ENCODE data around the gene HS3ST4. TPM values are rescaled to one million over a fixed set of nuclear protein-coding genes. Genes with fewer than 3 reads are reported as not detected.

Gene HS3ST4
- total RNA-seq, 1 donor from 2014 or later = not detected

GRCh38 chr16:26139884-26140283, 448.1 kb downstream of the HS3ST4 start:
- no peaks in the 10 kb centered on the region for H3K36me3 ChIP-seq (ENCODE audit: control insufficient read depth in 3 of 3, insufficient read depth in 3 of 3, low read length in 3 of 3)
- no peaks in the 10 kb centered on the region for H3K27me3 ChIP-seq (ENCODE audit: control insufficient read depth in 3 of 3, insufficient read depth in 3 of 3, low read length in 3 of 3)
- peaks cover 0 to 2% (median 0%) of the 10 kb centered on the region in 3 donors for H3K9me3 ChIP-seq (ENCODE audit: control insufficient read depth in 3 of 3, low read length in 3 of 3)
- no peak overlapping the region for H3K4me3 ChIP-seq (ENCODE audit: low read length in 3 of 3)
- no peak overlapping the region for H3K9ac ChIP-seq (ENCODE audit: low read depth in 1 of 3, low read length in 3 of 3)
- no peak overlapping the region for H3K27ac ChIP-seq (ENCODE audit: low read depth, low read length)
- no peaks in the 10 kb centered on the region for H3K4me1 ChIP-seq (ENCODE audit: control insufficient read depth in 3 of 3, insufficient read depth in 3 of 3, low read length in 3 of 3)

GRCh38 chr16:26149364-26150190, 457.8 kb downstream of the HS3ST4 start:
- peaks cover 0 to 2% (median 0%) of the 10 kb centered on the region in 3 donors for H3K27me3 ChIP-seq (ENCODE audit: control insufficient read depth in 3 of 3, insufficient read depth in 3 of 3, low read length in 3 of 3)
- H3K27ac ChIP-seq (ENCODE audit: low read depth, low read length) = no peak overlapping the region

GRCh38 chr16:26155221-26155620, 463.5 kb downstream of the HS3ST4 start:
- Histone ChIP-seq H3K36me3 (ENCODE audit: control insufficient read depth in 3 of 3, insufficient read depth in 3 of 3, low read length in 3 of 3) (no peaks in the 10 kb centered on the region), H3K9ac (ENCODE audit: low read depth in 1 of 3, low read length in 3 of 3) (no peak overlapping the region), H3K27me3 (ENCODE audit: control insufficient read depth in 3 of 3, insufficient read depth in 3 of 3, low read length in 3 of 3) (peaks cover 0 to 2% (median 0%) of the 10 kb centered on the region in 3 donors), H3K4me1 (ENCODE audit: control insufficient read depth in 3 of 3, insufficient read depth in 3 of 3, low read length in 3 of 3) (no peaks in the 10 kb centered on the region), H3K4me3 (ENCODE audit: low read length in 3 of 3) (no peak overlapping the region), H3K27ac (ENCODE audit: low read depth, low read length) (no peak overlapping the region), H3K9me3 (ENCODE audit: control insufficient read depth in 3 of 3, low read length in 3 of 3) (no peaks in the 10 kb centered on the region)

More at GRCh38 chr16:26149364-26150190, 457.8 kb downstream of the HS3ST4 start:
- no peaks in the 10 kb centered on the region for H3K4me1 ChIP-seq (ENCODE audit: control insufficient read depth in 3 of 3, insufficient read depth in 3 of 3, low read length in 3 of 3)
- peaks cover 0 to 3% (median 0%) of the 10 kb centered on the region in 3 donors for H3K9me3 ChIP-seq (ENCODE audit: control insufficient read depth in 3 of 3, low read length in 3 of 3)
- no peak overlapping the region for H3K4me3 ChIP-seq (ENCODE audit: low read length in 3 of 3)
- no peaks in the 10 kb centered on the region for H3K36me3 ChIP-seq (ENCODE audit: control insufficient read depth in 3 of 3, insufficient read depth in 3 of 3, low read length in 3 of 3)
- H3K9ac ChIP-seq (ENCODE audit: low read depth in 1 of 3, low read length in 3 of 3) = no peak overlapping the region

GRCh38 chr16:26157319-26157718, 465.6 kb downstream of the HS3ST4 start:
- Histone ChIP-seq H3K9ac (ENCODE audit: low read depth in 1 of 3, low read length in 3 of 3) (no peak overlapping the region), H3K27ac (ENCODE audit: low read depth, low read length) (no peak overlapping the region), H3K36me3 (ENCODE audit: control insufficient read depth in 3 of 3, insufficient read depth in 3 of 3, low read length in 3 of 3) (no peaks in the 10 kb centered on the region), H3K4me3 (ENCODE audit: low read length in 3 of 3) (no peak overlapping the region), H3K9me3 (ENCODE audit: control insufficient read depth in 3 of 3, low read length in 3 of 3) (no peaks in the 10 kb centered on the region), H3K4me1 (ENCODE audit: control insufficient read depth in 3 of 3, insufficient read depth in 3 of 3, low read length in 3 of 3) (no peaks in the 10 kb centered on the region), H3K27me3 (ENCODE audit: control insufficient read depth in 3 of 3, insufficient read depth in 3 of 3, low read length in 3 of 3) (no peaks in the 10 kb centered on the region)

GRCh38 chr16:26158142-26158759, 466.5 kb downstream of the HS3ST4 start:
- H3K9me3 ChIP-seq (ENCODE audit: control insufficient read depth in 3 of 3, low read length in 3 of 3) = no peaks in the 10 kb centered on the region
- H3K4me3 ChIP-seq (ENCODE audit: low read length in 3 of 3) = no peak overlapping the region
- no peaks in the 10 kb centered on the region for H3K27me3 ChIP-seq (ENCODE audit: control insufficient read depth in 3 of 3, insufficient read depth in 3 of 3, low read length in 3 of 3)
- no peak overlapping the region for H3K27ac ChIP-seq (ENCODE audit: low read depth, low read length)
- H3K36me3 ChIP-seq (ENCODE audit: control insufficient read depth in 3 of 3, insufficient read depth in 3 of 3, low read length in 3 of 3) = no peaks in the 10 kb centered on the region
- no peaks in the 10 kb centered on the region for H3K4me1 ChIP-seq (ENCODE audit: control insufficient read depth in 3 of 3, insufficient read depth in 3 of 3, low read length in 3 of 3)
- no peak overlapping the region for H3K9ac ChIP-seq (ENCODE audit: low read depth in 1 of 3, low read length in 3 of 3)

GRCh38 chr16:26161461-26162180, 469.9 kb downstream of the HS3ST4 start:
- Histone ChIP-seq H3K27me3 (ENCODE audit: control insufficient read depth in 3 of 3, insufficient read depth in 3 of 3, low read length in 3 of 3) (no peaks in the 10 kb centered on the region), H3K36me3 (ENCODE audit: control insufficient read depth in 3 of 3, insufficient read depth in 3 of 3, low read length in 3 of 3) (no peaks in the 10 kb centered on the region), H3K4me1 (ENCODE audit: control insufficient read depth in 3 of 3, insufficient read depth in 3 of 3, low read length in 3 of 3) (no peaks in the 10 kb centered on the region), H3K27ac (ENCODE audit: low read depth, low read length) (no peak overlapping the region), H3K9me3 (ENCODE audit: control insufficient read depth in 3 of 3, low read length in 3 of 3) (peaks cover 0 to 2% (median 0%) of the 10 kb centered on the region in 3 donors), H3K4me3 (ENCODE audit: low read length in 3 of 3) (no peak overlapping the region), H3K9ac (ENCODE audit: low read depth in 1 of 3, low read length in 3 of 3) (no peak overlapping the region)

GRCh38 chr16:26169473-26169872, 477.7 kb downstream of the HS3ST4 start:
- no peak overlapping the region for H3K4me3 ChIP-seq (ENCODE audit: low read length in 3 of 3)
- H3K27ac ChIP-seq (ENCODE audit: low read depth, low read length) = no peak overlapping the region

GRCh38 chr16:26175944-26176343, 484.2 kb downstream of the HS3ST4 start:
- Histone ChIP-seq H3K27me3 (ENCODE audit: control insufficient read depth in 3 of 3, insufficient read depth in 3 of 3, low read length in 3 of 3) (no peaks in the 10 kb centered on the region), H3K36me3 (ENCODE audit: control insufficient read depth in 3 of 3, insufficient read depth in 3 of 3, low read length in 3 of 3) (no peaks in the 10 kb centered on the region), H3K27ac (ENCODE audit: low read depth, low read length) (no peak overlapping the region), H3K9ac (ENCODE audit: low read depth in 1 of 3, low read length in 3 of 3) (no peak overlapping the region), H3K4me3 (ENCODE audit: low read length in 3 of 3) (no peak overlapping the region), H3K9me3 (ENCODE audit: control insufficient read depth in 3 of 3, low read length in 3 of 3) (no peaks in the 10 kb centered on the region), H3K4me1 (ENCODE audit: control insufficient read depth in 3 of 3, insufficient read depth in 3 of 3, low read length in 3 of 3) (no peaks in the 10 kb centered on the region)

More at GRCh38 chr16:26169473-26169872, 477.7 kb downstream of the HS3ST4 start:
- Histone ChIP-seq H3K27me3 (ENCODE audit: control insufficient read depth in 3 of 3, insufficient read depth in 3 of 3, low read length in 3 of 3) (no peaks in the 10 kb centered on the region), H3K4me1 (ENCODE audit: control insufficient read depth in 3 of 3, insufficient read depth in 3 of 3, low read length in 3 of 3) (no peaks in the 10 kb centered on the region), H3K9me3 (ENCODE audit: control insufficient read depth in 3 of 3, low read length in 3 of 3) (peaks cover 0 to 2% (median 0%) of the 10 kb centered on the region in 3 donors), H3K9ac (ENCODE audit: low read depth in 1 of 3, low read length in 3 of 3) (no peak overlapping the region), H3K36me3 (ENCODE audit: control insufficient read depth in 3 of 3, insufficient read depth in 3 of 3, low read length in 3 of 3) (no peaks in the 10 kb centered on the region)

GRCh38 chr16:26177438-26177837, 485.7 kb downstream of the HS3ST4 start:
- H3K4me3 ChIP-seq (ENCODE audit: low read length in 3 of 3) = no peak overlapping the region
- no peaks in the 10 kb centered on the region for H3K9me3 ChIP-seq (ENCODE audit: control insufficient read depth in 3 of 3, low read length in 3 of 3)
- no peaks in the 10 kb centered on the region for H3K36me3 ChIP-seq (ENCODE audit: control insufficient read depth in 3 of 3, insufficient read depth in 3 of 3, low read length in 3 of 3)
- H3K4me1 ChIP-seq (ENCODE audit: control insufficient read depth in 3 of 3, insufficient read depth in 3 of 3, low read length in 3 of 3) = no peaks in the 10 kb centered on the region
- H3K27ac ChIP-seq (ENCODE audit: low read depth, low read length) = no peak overlapping the region
- no peaks in the 10 kb centered on the region for H3K27me3 ChIP-seq (ENCODE audit: control insufficient read depth in 3 of 3, insufficient read depth in 3 of 3, low read length in 3 of 3)
- H3K9ac ChIP-seq (ENCODE audit: low read depth in 1 of 3, low read length in 3 of 3) = no peak overlapping the region

GRCh38 chr16:26178298-26178697, 486.5 kb downstream of the HS3ST4 start:
- Histone ChIP-seq H3K9me3 (ENCODE audit: control insufficient read depth in 3 of 3, low read length in 3 of 3) (no peaks in the 10 kb centered on the region), H3K9ac (ENCODE audit: low read depth in 1 of 3, low read length in 3 of 3) (no peak overlapping the region), H3K27ac (ENCODE audit: low read depth, low read length) (no peak overlapping the region), H3K36me3 (ENCODE audit: control insufficient read depth in 3 of 3, insufficient read depth in 3 of 3, low read length in 3 of 3) (no peaks in the 10 kb centered on the region), H3K27me3 (ENCODE audit: control insufficient read depth in 3 of 3, insufficient read depth in 3 of 3, low read length in 3 of 3) (no peaks in the 10 kb centered on the region), H3K4me1 (ENCODE audit: control insufficient read depth in 3 of 3, insufficient read depth in 3 of 3, low read length in 3 of 3) (no peaks in the 10 kb centered on the region), H3K4me3 (ENCODE audit: low read length in 3 of 3) (no peak overlapping the region)
